Right atrium auricular region (tissue), 2 donors: ENCODE results near the gene AP2M1. TPM values are rescaled to one million over a fixed set of nuclear protein-coding genes. Genes with fewer than 3 reads are reported as not detected.
A peak's percentile ranks its signal among the peaks of the same experiment; 100 is the strongest.

Source experiments
- DNase-seq: peaks from one replicate; pipeline ENCODE4 v3.0.0-alpha.2; 2019; ENCODE audit warnings: low spot score
- H3K27ac ChIP-seq, 2 donors: fragments of 200-600 bp; sonication (generic); 1 replicate in 1 of 2; 2 replicates in 1 of 2; pipeline ENCODE4 v1.5.1; 2016 to 2019
- H3K27me3 ChIP-seq, 2 donors: fragments of 200-600 bp; sonication (generic); one replicate each; pipeline versions ENCODE4 v1.5.1 to v1.6.0; 2017 to 2019
- H3K36me3 ChIP-seq: fragments of 200-600 bp; sonication (generic); one replicate; pipeline ENCODE4 v1.5.1; 2016
- H3K4me1 ChIP-seq, 2 donors: fragments of 200-600 bp; sonication (generic); one replicate each; pipeline versions ENCODE4 v1.5.1 to v1.6.0; 2017 to 2019
- H3K4me3 ChIP-seq, 2 donors: fragments of 200-600 bp; sonication (generic); 1 replicate in 1 of 2; 2 replicates in 1 of 2; pipeline ENCODE4 v1.5.1; 2017 to 2019; ENCODE audit warnings: mild to moderate bottlenecking in 1 of 2, moderate library complexity in 1 of 2
- H3K9me3 ChIP-seq, 2 donors: fragments of 200-600 bp; sonication (generic); one replicate each; pipeline ENCODE4 v1.5.1; 2019
- CTCF ChIP-seq, 2 donors: fragments of 200-600 bp; sonication (generic); IDR thresholded peaks; one replicate each; pipeline ENCODE4 v1.5.1; 2019; ENCODE audit warnings: antibody characterized with exemption in 2 of 2
- total RNA-seq, 2 donors: library from RNA; depleted of rRNA; stranded (reverse); fragments of >200 nt; gene quantifications; one replicate each; pipeline ENCODE4 v1.1.0, GENCODE V29; 2016

Gene AP2M1
- total RNA-seq, 2 donors from 2014 or later: 183 to 235 TPM

- no peak for DNase-seq
- Histone ChIP-seq H3K9me3 (no peaks in the 10 kb centered on the region), H3K4me3 (no peak overlapping the region), H3K36me3 (no peaks in the 10 kb centered on the region), H3K4me1 (no peaks in the 10 kb centered on the region), H3K27ac (no peak overlapping the region), H3K27me3 (no peaks in the 10 kb centered on the region)
- no peak for TF ChIP-seq CTCF (IDR thresholded peaks at IDR 0.05)
Observed at GRCh38 chr3:184222521-184222920, 47.9 kb downstream of the AP2M1 start.

- H3K9me3 ChIP-seq: no peaks in the 10 kb centered on the region
- no peak overlapping the region for H3K4me3 ChIP-seq
- H3K4me1 ChIP-seq: peaks cover 0 to 3% of the 10 kb centered on the region in 2 donors
- no peak for TF ChIP-seq CTCF (IDR thresholded peaks at IDR 0.05)
- H3K27ac ChIP-seq: no peak overlapping the region
- no peak for DNase-seq
- no peaks in the 10 kb centered on the region for H3K36me3 ChIP-seq
- no peaks in the 10 kb centered on the region for H3K27me3 ChIP-seq
Observed at GRCh38 chr3:184223946-184224345, 49.3 kb downstream of the AP2M1 start.

- DNase-seq: no peak
- Histone ChIP-seq H3K27ac (no peak overlapping the region), H3K9me3 (no peaks in the 10 kb centered on the region), H3K36me3 (no peaks in the 10 kb centered on the region), H3K4me3 (no peak overlapping the region), H3K4me1 (peaks cover 0 to 24% of the 10 kb centered on the region in 2 donors), H3K27me3 (peaks cover 15 to 22% of the 10 kb centered on the region in 2 donors)
- peak; percentile 65 to 81 for TF ChIP-seq CTCF (IDR thresholded peaks at IDR 0.05)
Observed at GRCh38 chr3:184227481-184227935, 52.9 kb downstream of the AP2M1 start.

GRCh38 chr3:184228376-184229137, 53.9 kb downstream of the AP2M1 start:
- no peak for TF ChIP-seq CTCF (IDR thresholded peaks at IDR 0.05)
- H3K4me3 ChIP-seq: peak overlapping the region; percentile 34 to 52
- no peak for DNase-seq
- peaks cover 15 to 22% of the 10 kb centered on the region in 2 donors for H3K27me3 ChIP-seq
- H3K4me1 ChIP-seq: peaks cover 0 to 24% of the 10 kb centered on the region in 2 donors
- H3K36me3 ChIP-seq: no peaks in the 10 kb centered on the region
- no peak overlapping the region for H3K27ac ChIP-seq
- no peaks in the 10 kb centered on the region for H3K9me3 ChIP-seq

- TF ChIP-seq CTCF (IDR thresholded peaks at IDR 0.05): peak in 1 of 2 donors; percentile 50
- peak within 1 kb of the TSS; percentile 34 to 52 for H3K4me3 ChIP-seq
- no peaks in the 10 kb centered on the region for H3K36me3 ChIP-seq
- DNase-seq: no peak
- no peaks in the 10 kb centered on the region for H3K9me3 ChIP-seq
- peaks cover 15 to 22% of the 10 kb centered on the region in 2 donors for H3K27me3 ChIP-seq
- peaks cover 0 to 24% of the 10 kb centered on the region in 2 donors for H3K4me1 ChIP-seq
- no peak within 1 kb of the TSS for H3K27ac ChIP-seq
Observed at GRCh38 chr3:184229394-184230080, 54.9 kb downstream of the AP2M1 start, which contains the start of gene VWA5B2. TSS of gene VWA5B2 (plus strand) at chr3:184229585. CDS start at chr3:184230529, 944 bp downstream.
